ENCODE measurements around the gene HOXA11. TPM values are rescaled to one million over a fixed set of nuclear protein-coding genes. Genes with fewer than 3 reads are reported as not detected.
A peak's percentile ranks its signal among the peaks of the same experiment; 100 is the strongest.

The HOXA11 gene
- total RNA-seq, 2 experiments from 2014 or later: not detected

DNA sequence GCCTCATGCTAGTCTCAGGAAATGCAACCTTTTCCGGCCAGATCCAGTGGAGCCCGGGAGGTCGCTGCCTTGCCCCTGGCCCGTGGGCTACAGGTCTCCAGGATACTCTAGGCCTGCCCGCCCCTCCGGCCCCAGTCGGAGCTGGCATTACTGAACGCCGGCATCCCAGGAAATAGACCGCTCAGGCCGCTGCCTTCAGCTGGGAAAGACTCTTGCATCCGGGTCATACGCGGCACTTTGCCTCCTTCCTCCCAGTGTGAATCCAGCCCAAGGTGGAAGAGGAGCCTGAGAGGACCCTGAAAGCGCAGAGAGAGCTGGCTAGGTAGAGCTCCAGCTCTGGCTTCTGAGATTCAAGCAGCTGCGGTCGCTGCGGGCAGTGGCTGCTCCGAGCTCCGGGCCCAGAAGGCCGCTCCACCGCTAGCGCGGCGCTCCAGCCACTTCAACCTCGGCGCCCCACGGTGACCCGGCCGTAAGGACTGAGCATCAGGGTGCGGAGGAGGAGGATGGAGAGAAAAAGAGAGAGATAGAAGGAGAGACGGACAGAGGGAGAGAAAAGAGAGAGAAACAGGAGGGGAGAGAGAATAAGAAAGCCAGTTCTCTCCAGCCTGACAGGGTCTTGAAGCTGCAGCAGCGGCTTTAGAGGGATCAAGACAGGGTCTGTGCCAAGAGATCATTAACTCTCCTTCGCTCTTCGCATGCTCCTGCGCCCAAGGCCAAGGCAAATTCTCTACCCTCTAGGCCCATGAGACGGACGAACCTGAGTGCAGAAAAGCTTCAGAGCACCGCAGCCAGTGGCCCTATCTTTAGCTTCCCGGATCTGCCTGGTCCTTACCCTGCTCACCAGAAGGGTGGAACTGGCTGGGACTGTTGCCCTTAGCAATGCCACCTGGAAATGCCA, 9.2 kb downstream of the HOXA11 start:
- Mint-ChIP-seq H3K27me3 (peaks cover 72% of the 10 kb centered on the region), H3K27ac (no peak overlapping the region), H3K9me3 (no peaks in the 10 kb centered on the region), H3K4me3 (no peak overlapping the region), H3K4me1 (ENCODE audit: low read depth) (peaks cover 20% of the 10 kb centered on the region), H3K36me3 (peaks cover 1% of the 10 kb centered on the region)
- CTCF ChIA-PET: interaction anchor here (1.1 to 1.3 kb wide), 3 partner anchors 15 to 489 kb away, joined by 3 to 5 read pairs (median 3); no protein-coding TSS in a partner anchor
- POLR2A ChIA-PET: no interaction called here
- DNase-seq: peak; percentile 4
- intact Hi-C loops (cut with micrococcal nuclease): loop anchor here (5.0 kb wide), 1 partner anchor 1319 kb away; no protein-coding TSS in a partner anchor

DNA sequence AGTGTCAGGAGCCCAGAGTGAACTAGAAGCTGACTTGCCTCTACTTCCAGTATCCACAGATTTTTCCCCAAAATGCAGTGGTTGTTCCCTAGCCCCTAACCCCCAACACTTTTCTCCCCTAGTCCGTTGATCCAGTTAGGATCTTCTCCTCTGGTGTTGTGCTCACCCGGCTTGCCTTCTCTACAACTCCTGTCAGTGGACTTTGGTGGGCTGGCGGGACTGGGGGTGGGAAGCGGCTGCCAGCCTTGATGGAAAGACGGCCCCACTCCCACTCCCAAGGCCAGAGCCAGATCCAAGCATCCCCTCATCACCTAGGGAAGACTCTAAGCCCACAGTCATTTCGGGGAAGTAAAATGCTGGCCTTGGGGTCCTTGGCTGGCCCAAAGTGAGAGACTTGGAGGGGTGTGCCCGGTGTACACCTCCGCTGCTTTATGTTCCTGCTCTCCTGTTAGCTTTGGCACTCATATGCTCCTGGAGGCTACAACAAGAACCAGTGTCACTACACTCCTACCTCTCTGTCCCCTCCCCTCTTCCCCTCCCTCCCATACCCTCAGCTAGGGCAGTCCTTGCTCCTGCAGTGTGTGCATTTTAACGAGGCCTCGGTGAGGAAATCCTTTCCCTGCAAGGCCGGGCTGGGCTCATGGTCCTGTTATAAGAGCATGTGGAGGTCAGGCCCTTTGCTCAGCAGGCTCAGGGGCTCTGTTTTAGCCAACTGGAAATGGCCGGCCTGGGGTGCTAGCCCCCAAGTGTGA, 10.0 kb downstream of the HOXA11 start:
- Mint-ChIP-seq H3K27me3 (peaks cover 75% of the 10 kb centered on the region), H3K27ac (no peak overlapping the region), H3K4me3 (no peak overlapping the region), H3K4me1 (ENCODE audit: low read depth) (peaks cover 20% of the 10 kb centered on the region), H3K36me3 (peaks cover 1% of the 10 kb centered on the region), H3K9me3 (no peaks in the 10 kb centered on the region)
- ChIA-PET CTCF (interaction anchor here (0.9 to 1.1 kb wide), 2 partner anchors 488 to 810 kb away, joined by 3 read pairs; no protein-coding TSS in a partner anchor), POLR2A (no interaction called here)
- peak; percentile 4 for DNase-seq
- intact Hi-C loops (cut with micrococcal nuclease): loop anchor here (5.0 kb wide), 1 partner anchor 1318 kb away; no protein-coding TSS in a partner anchor

DNA sequence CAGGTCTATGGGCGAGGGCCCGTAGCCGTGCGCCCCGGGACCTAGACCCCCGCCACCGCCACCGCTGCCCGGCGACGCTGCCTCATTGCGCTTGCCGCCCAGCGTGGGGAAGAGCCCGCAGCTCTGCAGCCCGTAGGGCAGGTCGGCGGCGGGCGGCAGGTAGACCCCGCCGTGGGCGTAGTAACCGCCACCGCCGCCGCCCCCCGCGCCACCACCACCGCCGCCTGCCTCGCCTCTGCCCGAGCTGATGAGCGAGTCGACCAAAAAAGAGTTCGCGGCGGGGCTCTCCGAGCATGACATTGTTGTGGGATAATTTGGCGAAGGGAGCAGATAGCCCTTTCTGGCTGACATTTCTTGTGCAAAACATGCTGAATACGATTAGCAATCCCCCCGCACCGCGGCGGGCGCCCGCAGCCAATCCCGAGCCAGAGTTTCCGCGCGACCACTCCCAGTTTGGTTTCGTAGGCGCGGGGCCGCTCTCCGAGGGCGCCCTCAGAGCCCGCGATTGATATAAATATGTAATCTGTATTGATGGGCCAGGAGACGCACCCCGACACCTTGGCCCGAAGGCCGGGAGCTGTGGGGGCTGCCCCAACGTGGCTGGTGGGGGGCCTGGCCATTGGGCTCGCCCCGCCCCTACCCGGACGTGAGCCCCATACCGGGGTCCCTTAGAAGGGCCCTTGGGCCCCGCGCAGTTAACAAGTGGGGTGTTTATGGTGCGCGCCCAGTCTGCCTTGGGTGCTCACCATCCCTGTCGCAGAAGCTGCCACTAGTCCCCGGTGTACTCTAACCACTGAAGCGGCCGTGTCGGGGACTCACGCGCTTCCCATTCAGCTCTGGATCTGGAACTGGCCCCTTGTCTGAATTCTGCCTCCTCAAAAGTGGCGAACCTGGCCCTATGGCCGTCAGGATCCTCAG, 10.8 kb downstream of the HOXA11 start, which contains the start of gene HOXA10:
Gene HOXA10 (minus strand): TSS at position 365 of the 918 bp plus-strand sequence. CDS start 14 bp downstream, at position 351.
- H3K36me3 Mint-ChIP-seq: peaks cover 1% of the 10 kb centered on the region
- no peak within 1 kb of the TSS for H3K27ac Mint-ChIP-seq
- DNase-seq: no peak
- ChIA-PET CTCF (interaction anchor here (0.9 to 1.5 kb wide), 4 partner anchors 13 to 809 kb away, joined by 3 to 4 read pairs (median 3); partner anchors contain the start of gene HOXA7), POLR2A (no interaction called here)
- H3K27me3 Mint-ChIP-seq: peaks cover 70% of the 10 kb centered on the region
- H3K4me1 Mint-ChIP-seq (ENCODE audit: low read depth): peaks cover 15% of the 10 kb centered on the region
- H3K9me3 Mint-ChIP-seq: no peaks in the 10 kb centered on the region
- no peak within 1 kb of the TSS for H3K4me3 Mint-ChIP-seq
- intact Hi-C loops (cut with micrococcal nuclease): loop anchor here (1.0 to 2.0 kb wide), 2 partner anchors 11 to 19 kb away; partner anchors contain the start of gene HOXA11

DNA sequence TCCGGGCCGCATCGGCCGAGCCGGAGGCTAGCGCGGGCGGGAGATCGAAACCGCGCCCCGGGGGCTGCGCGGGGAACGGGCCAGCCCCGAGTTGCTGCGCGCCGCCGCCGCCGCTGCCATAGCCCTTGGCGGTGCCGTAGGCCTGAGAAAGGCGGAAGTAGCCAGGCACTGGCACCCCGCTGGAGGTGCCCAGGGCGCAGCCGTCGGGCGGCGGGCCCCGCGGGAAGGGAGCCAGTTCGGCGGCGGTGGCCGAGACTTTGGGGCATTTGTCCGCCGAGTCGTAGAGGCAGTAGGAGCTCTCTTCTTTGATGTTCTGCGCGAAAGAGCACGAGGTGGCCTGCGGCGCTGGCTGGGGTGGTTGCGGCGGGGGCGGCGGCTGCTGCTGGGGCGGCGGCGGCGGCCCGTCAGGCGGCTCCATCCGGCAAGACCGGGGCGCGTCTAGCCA, 11.5 kb downstream of the HOXA11 start:
- ChIA-PET POLR2A (no interaction called here), CTCF (interaction anchor here (1.0 to 1.5 kb wide), 5 partner anchors 13 to 487 kb away, joined by 3 to 5 read pairs (median 4); partner anchors contain the start of gene HOXA7)
- peaks cover 19% of the 10 kb centered on the region for H3K4me1 Mint-ChIP-seq (ENCODE audit: low read depth)
- DNase-seq: peak; percentile 34
- H3K4me3 Mint-ChIP-seq: no peak overlapping the region
- no peaks in the 10 kb centered on the region for H3K9me3 Mint-ChIP-seq
- intact Hi-C loops (cut with micrococcal nuclease): loop anchor here (1.0 to 2.0 kb wide), 2 partner anchors 12 to 19 kb away; partner anchors contain the start of gene HOXA11
- peaks cover 3% of the 10 kb centered on the region for H3K36me3 Mint-ChIP-seq
- no peak overlapping the region for H3K27ac Mint-ChIP-seq
- peaks cover 71% of the 10 kb centered on the region for H3K27me3 Mint-ChIP-seq

DNA sequence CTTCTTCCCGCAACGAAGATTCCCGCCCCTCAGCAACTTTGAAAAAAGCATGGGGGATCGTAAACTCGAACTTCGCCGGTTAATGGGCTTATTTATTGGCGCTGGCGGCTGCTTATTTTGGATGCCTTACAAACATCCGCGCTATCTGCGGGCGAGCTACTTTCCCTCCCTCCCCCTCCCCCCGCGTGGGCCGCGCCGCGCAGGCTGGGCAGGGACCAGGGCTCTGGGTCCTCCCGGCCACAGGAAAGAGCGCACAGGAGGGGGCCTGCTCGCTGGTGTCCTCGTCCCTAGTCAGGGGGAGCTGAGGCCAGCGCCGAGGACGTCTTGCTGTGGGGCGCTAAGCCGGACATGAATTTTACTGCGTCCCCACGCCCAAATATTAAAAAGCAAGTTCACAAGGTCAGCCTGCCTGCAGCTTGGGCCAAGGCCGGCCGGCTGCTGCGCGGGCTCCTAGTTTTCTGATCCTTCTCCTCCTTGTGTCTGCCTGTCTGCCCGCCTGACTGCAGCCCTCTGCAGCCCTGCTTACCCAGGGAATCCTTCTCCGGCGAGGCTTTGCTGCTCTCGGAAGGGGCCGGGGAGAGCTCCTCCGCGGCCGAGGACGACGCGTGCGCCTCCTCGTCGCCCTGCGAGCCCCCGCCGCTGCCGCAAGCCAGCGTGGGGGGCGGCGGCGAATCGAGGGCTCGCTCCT, 12.1 kb downstream of the HOXA11 start:
- ChIA-PET POLR2A (no interaction called here), CTCF (interaction anchor here (1.0 to 1.5 kb wide), 6 partner anchors 12 to 486 kb away, joined by 3 to 6 read pairs (median 4); partner anchors contain the start of gene HOXA7)
- Mint-ChIP-seq H3K36me3 (peaks cover 3% of the 10 kb centered on the region), H3K9me3 (no peaks in the 10 kb centered on the region), H3K4me1 (ENCODE audit: low read depth) (peaks cover 23% of the 10 kb centered on the region), H3K27ac (no peak overlapping the region), H3K4me3 (no peak overlapping the region), H3K27me3 (peaks cover 72% of the 10 kb centered on the region)
- intact Hi-C loops (cut with micrococcal nuclease): loop anchor here (1.0 to 2.0 kb wide), 2 partner anchors 12 to 18 kb away; partner anchors contain the start of gene HOXA11
- DNase-seq: peak; percentile 23

DNA sequence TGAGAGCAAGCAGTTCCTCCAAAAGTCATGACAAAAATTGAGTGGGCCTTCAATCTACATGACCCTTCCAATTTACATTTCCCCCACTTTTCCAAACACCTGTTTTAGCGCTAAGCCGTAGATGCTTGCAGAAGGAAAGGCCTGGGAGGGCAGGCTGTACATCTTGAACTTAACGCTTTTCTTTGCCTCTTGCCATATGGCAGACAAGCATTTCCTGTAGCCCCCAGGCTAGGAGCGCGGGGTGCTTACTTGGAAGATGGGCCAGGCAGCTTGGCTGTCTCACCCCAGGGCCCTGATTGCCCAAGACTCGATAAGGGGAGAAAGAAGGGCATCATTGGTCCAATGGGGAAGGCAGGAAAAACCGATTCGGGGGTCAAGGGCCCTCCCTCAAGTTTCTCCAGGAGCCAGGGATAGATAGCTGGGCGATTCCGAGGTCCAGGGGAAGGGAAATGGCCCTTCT, 12.7 kb downstream of the HOXA11 start:
- POLR2A ChIA-PET: no interaction called here
- intact Hi-C loops (cut with micrococcal nuclease): loop anchor here (2.0 kb wide), 1 partner anchor 18 kb away; no protein-coding TSS in a partner anchor
- no peaks in the 10 kb centered on the region for H3K9me3 Mint-ChIP-seq
- H3K27me3 Mint-ChIP-seq: peaks cover 72% of the 10 kb centered on the region
- H3K27ac Mint-ChIP-seq: no peak overlapping the region
- H3K4me3 Mint-ChIP-seq: peak overlapping the region; percentile 57
- peaks cover 3% of the 10 kb centered on the region for H3K36me3 Mint-ChIP-seq
- H3K4me1 Mint-ChIP-seq (ENCODE audit: low read depth): peaks cover 26% of the 10 kb centered on the region
- peak; percentile 9 for DNase-seq
- CTCF ChIA-PET: interaction anchor here (1.0 to 1.5 kb wide), 6 partner anchors 11 to 485 kb away, joined by 3 to 6 read pairs (median 4); no protein-coding TSS in a partner anchor

DNA sequence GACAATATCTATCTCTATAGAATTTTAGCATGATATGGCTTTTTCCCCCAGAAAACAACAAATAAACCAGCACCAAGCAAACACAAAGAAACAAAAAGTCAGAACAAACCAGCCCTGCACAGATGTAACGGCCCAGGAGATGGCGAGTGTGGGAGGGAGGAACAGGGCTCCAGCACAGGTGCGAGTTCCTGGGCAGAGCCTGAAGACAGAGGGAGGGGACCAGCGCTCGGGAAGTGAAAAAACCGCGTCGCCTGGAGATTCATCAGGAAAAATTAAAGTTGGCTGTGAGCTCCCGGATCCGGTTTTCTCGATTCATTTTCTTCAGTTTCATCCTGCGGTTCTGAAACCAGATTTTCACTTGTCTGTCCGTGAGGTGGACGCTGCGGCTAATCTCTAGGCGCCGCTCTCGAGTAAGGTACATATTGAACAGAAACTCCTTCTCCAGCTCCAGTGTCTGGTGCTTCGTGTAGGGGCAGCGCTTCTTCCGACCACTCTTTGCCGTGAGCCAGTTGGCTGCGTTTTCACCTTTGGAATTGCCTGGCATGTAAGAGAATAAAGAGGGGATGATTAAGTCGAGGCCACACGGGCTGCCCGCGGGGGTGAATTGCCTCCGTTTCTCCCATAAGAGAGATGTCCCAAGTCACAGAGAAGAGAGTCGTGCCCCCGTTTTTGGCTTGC, 13.3 kb downstream of the HOXA11 start:
- H3K27ac Mint-ChIP-seq: peak overlapping the region; percentile 33
- peaks cover 3% of the 10 kb centered on the region for H3K36me3 Mint-ChIP-seq
- ChIA-PET CTCF (interaction anchor here (1.0 kb wide), 1 partner anchor 15 kb away, joined by 3 read pairs; no protein-coding TSS in a partner anchor), POLR2A (no interaction called here)
- peak; percentile 18 for DNase-seq
- H3K4me3 Mint-ChIP-seq: peak overlapping the region; percentile 57
- intact Hi-C loops (cut with micrococcal nuclease): loop anchor here (2.0 kb wide), 1 partner anchor 17 kb away; no protein-coding TSS in a partner anchor
- H3K4me1 Mint-ChIP-seq (ENCODE audit: low read depth): peaks cover 28% of the 10 kb centered on the region
- no peaks in the 10 kb centered on the region for H3K9me3 Mint-ChIP-seq
- H3K27me3 Mint-ChIP-seq: peaks cover 74% of the 10 kb centered on the region

DNA sequence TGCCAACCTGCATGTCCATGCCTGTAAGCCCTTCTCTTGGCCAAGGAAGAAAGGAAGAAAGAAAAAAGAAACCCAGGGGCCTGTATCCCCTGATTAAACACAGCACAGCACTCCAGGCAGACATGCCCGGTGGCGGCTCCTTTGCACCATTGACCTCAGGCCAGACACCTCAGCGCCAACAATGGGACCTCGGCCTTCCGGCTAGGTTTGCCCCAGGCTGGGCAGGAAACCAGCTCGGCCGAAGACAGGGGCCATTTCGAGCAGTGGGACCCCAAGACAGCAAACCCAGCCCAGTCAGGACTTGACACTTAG, 13.8 kb downstream of the HOXA11 start:
- CTCF ChIA-PET: interaction anchor here (1.0 to 1.8 kb wide), 3 partner anchors 8 to 15 kb away, joined by 3 to 7 read pairs (median 4); no protein-coding TSS in a partner anchor
- no peaks in the 10 kb centered on the region for H3K9me3 Mint-ChIP-seq
- peaks cover 75% of the 10 kb centered on the region for H3K27me3 Mint-ChIP-seq
- no peak overlapping the region for H3K27ac Mint-ChIP-seq
- H3K4me3 Mint-ChIP-seq: no peak overlapping the region
- peaks cover 3% of the 10 kb centered on the region for H3K36me3 Mint-ChIP-seq
- intact Hi-C loops (cut with micrococcal nuclease): no loop called here
- peaks cover 32% of the 10 kb centered on the region for H3K4me1 Mint-ChIP-seq (ENCODE audit: low read depth)
- DNase-seq: peak; percentile 8
- POLR2A ChIA-PET: no interaction called here

DNA sequence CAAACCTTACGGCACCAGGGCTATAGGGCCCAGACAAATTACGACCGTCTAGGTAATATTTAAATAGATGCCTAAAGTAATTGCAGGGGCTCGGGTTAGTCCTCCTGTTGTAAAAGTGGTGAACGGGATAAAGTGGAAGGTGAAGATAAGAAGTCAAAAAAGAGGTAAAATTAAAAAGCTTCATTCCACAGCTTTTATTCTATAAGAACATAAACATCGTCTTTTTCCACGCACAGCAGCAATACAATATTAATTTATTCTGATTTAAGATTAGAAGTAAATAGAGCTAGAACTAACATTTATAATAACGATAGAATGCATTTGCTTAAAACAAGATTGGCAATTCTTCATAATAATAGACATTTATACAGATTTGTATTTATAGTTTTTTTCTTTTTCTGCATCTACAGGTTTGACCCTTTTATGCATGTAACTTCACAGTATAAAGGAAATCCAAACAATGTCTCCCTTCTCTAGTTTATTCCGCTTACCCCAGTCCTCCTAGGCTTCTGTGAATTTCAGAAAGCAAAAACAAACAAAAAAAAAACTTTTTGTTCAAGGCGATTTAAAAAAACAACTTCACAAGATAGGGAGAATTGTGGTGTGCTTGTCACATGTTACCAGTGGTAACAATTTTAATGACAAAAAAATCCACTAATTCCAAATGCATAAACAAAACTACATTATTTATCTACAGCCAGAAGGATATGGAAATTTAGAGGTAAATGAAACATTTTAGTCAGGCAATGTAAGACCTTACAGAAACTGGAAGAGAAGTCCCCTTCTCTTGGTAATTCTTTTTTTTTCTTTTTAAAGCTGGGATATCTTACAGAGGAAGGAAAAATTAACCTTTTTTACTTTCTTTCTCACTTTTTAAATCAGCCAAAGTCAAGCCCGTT, 14.4 kb downstream of the HOXA11 start:
- intact Hi-C loops (cut with micrococcal nuclease): no loop called here
- H3K4me3 Mint-ChIP-seq: no peak overlapping the region
- peaks cover 72% of the 10 kb centered on the region for H3K27me3 Mint-ChIP-seq
- H3K27ac Mint-ChIP-seq: no peak overlapping the region
- no peak for DNase-seq
- peaks cover 3% of the 10 kb centered on the region for H3K36me3 Mint-ChIP-seq
- no peaks in the 10 kb centered on the region for H3K9me3 Mint-ChIP-seq
- CTCF ChIA-PET: interaction anchor here (1.2 to 1.8 kb wide), 4 partner anchors 9 to 20 kb away, joined by 4 to 7 read pairs (median 6); no protein-coding TSS in a partner anchor
- peaks cover 35% of the 10 kb centered on the region for H3K4me1 Mint-ChIP-seq (ENCODE audit: low read depth)
- POLR2A ChIA-PET: no interaction called here

Data from activated CD4-positive, alpha-beta memory T cell treated with anti-CD3 and anti-CD28 coated beads for 36 hours (primary cell).